GM21528 (cell line): ENCODE data around the gene UNC119B.

ENCODE experiments used
- ATAC-seq: cut with Tn5 transposase; IDR thresholded peaks from one replicate; pipeline ENCODE4 v1.9.1; 2021; ENCODE audit warnings: mild to moderate bottlenecking, moderate library complexity; ENCODE audit not compliant: unreplicated experiment, low FRiP score

The UNC119B gene

GRCh38 chr12:120687578-120688289, 22.5 kb upstream of the UNC119B start:
- ATAC-seq: no peak

- ATAC-seq: no peak
Measured at GRCh38 chr12:120688527-120689071, 21.7 kb upstream of the UNC119B start.

GRCh38 chr12:120689397-120690082, 20.7 kb upstream of the UNC119B start:
- no peak for ATAC-seq

DNA sequence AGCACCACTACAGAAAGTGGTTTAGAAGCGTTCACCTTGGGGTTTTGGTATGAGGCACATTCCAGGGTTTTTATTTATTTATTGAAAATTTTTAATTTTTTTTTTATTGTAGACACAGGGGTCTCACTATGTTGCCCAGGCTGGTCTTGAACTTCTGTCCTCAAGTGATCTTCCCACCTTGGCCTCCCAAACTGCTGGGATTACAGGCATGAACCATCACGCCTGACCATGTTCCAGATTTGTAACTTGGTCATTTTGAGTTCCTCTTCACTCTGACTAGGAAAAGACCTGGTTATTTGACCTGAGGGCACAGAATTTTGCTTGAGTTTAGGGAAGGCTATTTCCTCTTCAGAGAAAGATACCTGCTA, 20.2 kb upstream of the UNC119B start:
- no peak for ATAC-seq

GRCh38 chr12:120690978-120691377, 19.3 kb upstream of the UNC119B start:
- ATAC-seq: no peak

DNA sequence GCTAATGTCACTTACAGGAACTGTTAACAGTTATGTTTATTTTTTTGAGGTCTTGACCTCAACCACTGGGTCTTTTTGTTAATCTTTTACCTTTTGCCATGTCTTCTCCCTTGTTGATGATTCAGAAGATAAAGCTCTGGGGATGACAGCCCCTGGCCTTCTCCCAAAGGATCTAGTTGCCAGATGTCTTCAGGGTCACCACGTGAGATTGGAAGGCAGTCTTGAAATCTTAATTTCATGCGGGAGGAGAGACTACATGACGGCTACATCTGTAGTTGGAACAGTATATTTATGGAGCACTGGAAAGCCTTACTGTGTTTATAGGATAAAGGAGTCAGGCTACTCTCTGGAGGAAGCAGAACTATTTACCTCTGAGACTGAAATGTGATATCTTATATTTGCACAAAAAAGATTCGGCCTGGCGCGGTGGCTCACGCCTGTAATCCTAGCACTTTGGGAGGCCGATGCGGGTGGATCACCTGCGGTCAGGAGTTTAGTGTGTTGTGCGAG, 17.7 kb upstream of the UNC119B start:
- no peak for ATAC-seq

DNA sequence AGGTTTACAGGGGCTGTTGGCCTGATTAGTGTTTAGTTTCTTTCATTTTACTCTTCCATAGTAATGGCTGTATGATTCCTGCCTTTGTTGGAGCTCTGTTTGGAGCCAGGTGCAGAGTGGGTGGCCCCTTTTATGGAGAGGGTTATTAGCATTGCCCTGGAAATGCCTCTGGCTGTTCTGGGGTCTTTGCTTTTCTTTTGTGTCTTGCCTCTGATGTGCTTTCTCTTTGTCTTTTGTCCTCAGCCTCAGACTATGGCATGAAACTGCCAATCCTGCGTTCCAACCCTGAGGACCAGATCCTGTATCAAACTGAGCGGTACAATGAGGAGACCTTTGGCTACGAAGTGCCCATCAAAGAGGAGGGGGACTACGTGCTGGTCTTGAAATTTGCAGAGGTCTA, 16.4 kb upstream of the UNC119B start:
- no peak for ATAC-seq

DNA sequence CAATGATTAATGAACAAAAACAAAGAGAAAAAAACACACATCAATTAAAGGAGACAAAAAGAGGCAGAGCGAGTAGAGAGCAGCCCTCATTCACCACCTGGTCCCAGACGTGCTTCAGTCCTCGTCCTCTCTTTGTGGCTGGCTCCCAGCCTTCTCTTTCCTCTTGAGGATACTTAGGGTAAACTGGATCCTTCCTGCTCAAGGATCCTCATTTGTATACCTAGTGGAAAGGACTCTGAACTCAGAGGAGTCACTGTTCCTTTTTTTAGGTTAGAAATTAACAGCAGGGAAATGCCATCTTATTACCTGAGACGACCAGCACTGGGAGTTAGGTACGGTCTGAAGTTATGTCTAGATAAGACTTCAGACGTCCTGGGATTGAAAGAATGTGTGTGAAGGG, 13.6 kb upstream of the UNC119B start:
- no peak for ATAC-seq

DNA sequence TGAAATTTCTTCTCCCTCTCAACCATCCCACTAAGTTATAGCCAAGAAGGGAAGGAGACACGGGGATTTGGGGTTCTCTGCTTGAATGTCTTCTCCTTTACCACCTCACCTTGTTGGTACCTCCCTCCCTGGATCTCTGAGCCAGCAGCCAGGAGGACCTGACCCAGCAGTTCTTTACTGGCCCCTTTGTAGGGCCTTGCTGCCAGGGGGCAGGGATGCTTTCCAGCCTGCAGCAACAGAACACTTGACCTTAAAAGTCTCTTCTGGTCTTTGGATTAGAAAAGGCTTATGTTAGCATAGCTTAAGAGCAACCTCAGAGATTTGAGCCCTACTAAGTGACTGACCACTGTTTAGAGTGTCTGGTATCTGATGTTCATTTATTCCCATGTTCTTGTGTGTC, 12.9 kb upstream of the UNC119B start:
- ATAC-seq: no peak

DNA sequence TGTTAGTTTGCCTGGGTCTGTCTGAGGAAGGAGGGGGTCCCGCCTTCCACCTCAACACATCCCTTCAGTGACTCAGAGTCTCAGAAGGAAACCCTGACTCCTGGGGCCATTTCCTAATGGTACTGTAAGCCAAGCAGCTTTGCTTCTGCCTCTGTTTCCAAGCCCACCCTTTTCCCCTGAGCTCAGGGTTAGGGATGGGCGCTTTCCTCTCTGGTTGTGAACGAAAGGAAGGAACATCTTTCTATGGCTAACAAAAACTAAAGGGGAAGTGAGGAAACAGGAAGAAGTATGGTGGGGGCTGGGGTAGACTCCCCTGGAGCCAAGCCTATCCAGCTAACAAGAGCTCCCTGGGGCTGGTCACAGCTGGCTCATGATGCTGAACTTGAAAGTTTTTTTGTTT, 11.6 kb upstream of the UNC119B start:
- no peak for ATAC-seq

- no peak for ATAC-seq
Measured at GRCh38 chr12:120699553-120699952, 10.7 kb upstream of the UNC119B start.

DNA sequence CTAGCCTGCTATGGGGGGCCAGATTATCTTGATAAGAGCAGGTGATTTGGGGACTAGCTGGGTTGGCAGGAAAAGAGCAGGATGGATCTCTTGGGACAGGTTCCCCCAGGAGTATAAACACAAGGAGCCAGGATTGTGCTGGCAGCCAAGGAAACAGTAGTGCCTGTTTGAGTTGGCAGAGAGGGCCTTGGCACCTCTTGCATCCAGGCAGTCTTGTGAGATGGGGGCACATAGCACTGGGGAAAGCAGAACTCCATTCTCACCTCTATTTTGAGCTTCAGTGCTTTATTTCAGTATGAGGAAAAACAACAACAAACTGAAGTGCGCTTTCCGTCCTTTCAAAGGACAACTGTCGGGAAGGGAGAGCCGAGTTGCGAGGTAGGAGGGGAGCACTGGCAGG, 9.4 kb upstream of the UNC119B start:
- no peak for ATAC-seq

GRCh38 chr12:120702637-120703036, 7.6 kb upstream of the UNC119B start:
- ATAC-seq: no peak

- no peak for ATAC-seq
Measured at GRCh38 chr12:120703311-120703942, 6.8 kb upstream of the UNC119B start.

- ATAC-seq: no peak
Measured at GRCh38 chr12:120705618-120706017, 4.6 kb upstream of the UNC119B start.

DNA sequence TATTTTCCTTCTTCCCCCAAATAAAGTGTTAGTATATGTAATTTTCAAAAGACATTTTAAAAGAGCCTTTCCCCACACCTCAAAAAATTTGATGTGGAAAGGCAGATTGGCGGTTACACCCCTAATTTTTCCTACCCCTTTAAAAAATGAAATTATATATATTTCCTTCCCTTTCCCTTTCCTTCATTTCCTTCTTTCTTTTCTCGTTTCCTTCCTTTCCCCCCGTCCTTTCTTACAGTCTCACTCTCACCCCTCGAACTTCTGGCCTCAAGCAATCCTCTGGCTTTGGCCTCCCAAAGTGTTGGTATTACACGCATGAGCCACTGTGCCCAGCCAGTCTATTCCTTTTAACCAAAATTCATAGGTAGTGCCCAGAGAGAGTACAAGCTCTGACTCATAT, 4.2 kb upstream of the UNC119B start:
- ATAC-seq: no peak

- no peak for ATAC-seq
Measured at GRCh38 chr12:120708651-120709050, 1.6 kb upstream of the UNC119B start.

GRCh38 chr12:120710805-120711296, 593 bp downstream of the UNC119B start:
- peak; percentile 29 for ATAC-seq

DNA sequence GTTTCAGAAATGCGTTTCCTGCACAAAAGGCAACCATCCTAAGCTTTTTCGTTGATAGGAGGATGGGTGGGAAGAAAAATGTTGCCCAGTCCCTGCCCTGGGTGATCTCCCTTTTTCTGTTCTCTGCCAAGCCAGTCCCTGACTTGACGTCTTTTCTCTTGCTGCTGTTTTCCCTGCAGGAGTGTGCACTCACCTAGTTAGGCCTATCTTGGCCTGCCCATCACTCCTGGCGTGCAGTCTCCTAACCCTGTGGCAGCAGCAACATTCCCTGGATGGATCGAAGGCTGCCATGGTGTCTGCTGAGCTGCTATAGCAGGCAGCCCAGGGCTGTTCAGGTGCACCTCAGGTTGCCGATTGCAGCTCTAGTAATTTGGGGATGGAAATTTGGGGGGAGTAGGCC, 1.2 kb downstream of the UNC119B start:
- ATAC-seq: no peak

GRCh38 chr12:120712610-120713009, 2.4 kb downstream of the UNC119B start:
- no peak for ATAC-seq

DNA sequence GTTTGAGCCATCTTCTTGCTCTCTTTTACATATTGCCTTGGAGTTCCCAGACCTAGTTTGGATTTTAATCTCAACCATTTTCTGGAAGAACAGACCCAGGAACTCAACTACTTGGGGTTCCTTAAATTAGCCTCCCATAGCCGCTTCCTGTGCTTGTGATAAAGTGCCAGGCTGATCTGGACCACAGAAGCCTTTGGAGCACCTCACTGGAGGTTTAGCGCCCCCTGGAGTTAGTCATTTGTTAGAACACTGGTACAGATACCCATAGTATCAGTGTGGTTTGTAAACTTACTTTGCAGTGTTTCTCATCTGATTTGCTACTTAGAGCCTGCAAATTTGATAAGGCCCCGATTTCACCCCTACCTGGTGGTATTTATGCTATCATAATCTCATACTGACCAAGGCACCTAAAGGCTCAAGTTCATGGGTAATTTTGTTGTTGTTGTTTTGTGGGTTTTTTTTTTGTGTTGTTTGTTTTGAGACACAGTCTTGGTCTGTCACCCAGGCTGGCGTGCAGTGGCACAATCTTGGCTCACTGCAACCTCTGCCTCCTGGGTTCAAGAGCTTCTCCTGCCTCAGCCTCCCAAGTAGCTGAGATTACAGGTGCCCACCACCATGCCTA, 3.7 kb downstream of the UNC119B start:
- ATAC-seq: no peak
